ENCODE measurements around the gene MRAS.
"Not testable (repeated sequence)": the region's sequence is repeated elsewhere in the genome, so short reads cannot be mapped to it uniquely, and the experiment has no call there.

The MRAS gene

DNA sequence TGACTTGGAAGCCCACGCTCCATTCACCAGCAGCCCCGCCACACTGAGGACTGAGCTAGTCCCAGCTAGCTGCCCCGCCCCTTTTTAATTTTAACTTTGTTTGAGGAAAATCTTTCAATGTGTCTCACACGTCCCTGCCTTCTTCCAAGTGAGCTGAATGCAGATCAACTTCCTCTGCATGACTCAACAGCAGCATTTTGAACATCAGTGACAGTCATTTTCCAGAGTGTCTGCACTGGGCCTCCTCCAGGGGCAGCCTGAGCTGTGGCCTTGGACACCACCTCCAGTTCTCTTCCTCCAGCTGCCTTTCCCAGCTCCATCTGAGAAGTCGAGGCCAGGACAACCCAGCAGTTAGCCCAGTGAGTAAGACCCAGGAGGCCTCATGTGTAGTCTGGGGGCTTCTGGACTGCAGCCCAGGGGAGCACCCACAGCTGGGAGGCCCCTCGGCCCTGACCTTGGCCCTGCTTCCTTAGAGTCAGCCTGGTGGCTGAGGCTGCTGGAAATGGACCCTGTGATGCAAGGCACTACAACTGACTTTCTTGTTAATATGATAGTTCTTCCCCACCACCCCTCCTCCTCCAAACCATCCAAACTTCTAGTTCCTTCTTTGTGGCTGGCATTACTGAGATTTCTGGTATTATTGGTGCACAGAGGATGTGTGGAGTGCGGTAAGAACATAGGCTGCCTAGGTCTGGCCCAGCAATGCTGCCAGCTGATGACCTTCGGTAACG, 64.6 kb downstream of the MRAS start:
- Histone ChIP-seq H3K4me3 (ENCODE audit: severe bottlenecking) (no peak overlapping the region), H3K4me1 (ENCODE audit: insufficient read depth, poor library complexity, severe bottlenecking) (no peaks in the 10 kb centered on the region), H3K27ac (ENCODE audit: poor library complexity, severe bottlenecking) (no peak overlapping the region), H3K27me3 (ENCODE audit: insufficient read depth, poor library complexity, severe bottlenecking) (no peaks in the 10 kb centered on the region), H3K9me3 (ENCODE audit: severe bottlenecking) (no peaks in the 10 kb centered on the region), H3K36me3 (ENCODE audit: low read depth) (no peaks in the 10 kb centered on the region)
- DNase-seq (ENCODE audit: low spot score) (no peak), ATAC-seq (ENCODE audit: low read depth) (no peak; the same call in 2 of the 3 replicates)
- TF ChIP-seq, protein P1, sequence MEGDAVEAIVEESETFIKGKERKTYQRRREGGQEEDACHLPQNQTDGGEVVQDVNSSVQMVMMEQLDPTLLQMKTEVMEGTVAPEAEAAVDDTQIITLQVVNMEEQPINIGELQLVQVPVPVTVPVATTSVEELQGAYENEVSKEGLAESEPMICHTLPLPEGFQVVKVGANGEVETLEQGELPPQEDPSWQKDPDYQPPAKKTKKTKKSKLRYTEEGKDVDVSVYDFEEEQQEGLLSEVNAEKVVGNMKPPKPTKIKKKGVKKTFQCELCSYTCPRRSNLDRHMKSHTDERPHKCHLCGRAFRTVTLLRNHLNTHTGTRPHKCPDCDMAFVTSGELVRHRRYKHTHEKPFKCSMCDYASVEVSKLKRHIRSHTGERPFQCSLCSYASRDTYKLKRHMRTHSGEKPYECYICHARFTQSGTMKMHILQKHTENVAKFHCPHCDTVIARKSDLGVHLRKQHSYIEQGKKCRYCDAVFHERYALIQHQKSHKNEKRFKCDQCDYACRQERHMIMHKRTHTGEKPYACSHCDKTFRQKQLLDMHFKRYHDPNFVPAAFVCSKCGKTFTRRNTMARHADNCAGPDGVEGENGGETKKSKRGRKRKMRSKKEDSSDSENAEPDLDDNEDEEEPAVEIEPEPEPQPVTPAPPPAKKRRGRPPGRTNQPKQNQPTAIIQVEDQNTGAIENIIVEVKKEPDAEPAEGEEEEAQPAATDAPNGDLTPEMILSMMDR (IDR thresholded peaks at IDR 0.05; ENCODE audit: poor library complexity, severe bottlenecking): no peak

DNA sequence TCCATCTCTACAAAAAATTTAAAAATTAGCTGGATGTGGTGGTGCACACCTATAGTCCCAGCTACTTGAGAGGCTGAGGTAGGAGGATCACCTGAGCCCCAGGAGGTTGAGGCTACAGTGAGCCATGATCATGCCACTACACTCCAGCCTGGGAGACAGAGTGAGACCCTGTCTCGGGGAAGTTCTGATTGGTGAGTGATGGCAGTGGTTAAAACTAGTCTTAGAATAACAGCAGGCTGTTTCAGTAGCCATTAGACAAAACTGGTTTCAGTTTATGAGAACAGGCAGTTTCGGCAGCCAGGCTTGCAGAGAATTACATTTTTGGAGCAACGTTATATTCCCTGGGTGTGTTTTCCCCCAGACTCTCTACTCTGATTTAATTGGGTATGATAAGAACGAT, 67.9 kb downstream of the MRAS start:
- not testable (repeated sequence) for H3K27me3 ChIP-seq (ENCODE audit: insufficient read depth, poor library complexity, severe bottlenecking); DNase-seq (ENCODE audit: low spot score); H3K36me3 ChIP-seq (ENCODE audit: low read depth); H3K9me3 ChIP-seq (ENCODE audit: severe bottlenecking); ATAC-seq (ENCODE audit: low read depth); H3K4me1 ChIP-seq (ENCODE audit: insufficient read depth, poor library complexity, severe bottlenecking); H3K27ac ChIP-seq (ENCODE audit: poor library complexity, severe bottlenecking); H3K4me3 ChIP-seq (ENCODE audit: severe bottlenecking)

DNA sequence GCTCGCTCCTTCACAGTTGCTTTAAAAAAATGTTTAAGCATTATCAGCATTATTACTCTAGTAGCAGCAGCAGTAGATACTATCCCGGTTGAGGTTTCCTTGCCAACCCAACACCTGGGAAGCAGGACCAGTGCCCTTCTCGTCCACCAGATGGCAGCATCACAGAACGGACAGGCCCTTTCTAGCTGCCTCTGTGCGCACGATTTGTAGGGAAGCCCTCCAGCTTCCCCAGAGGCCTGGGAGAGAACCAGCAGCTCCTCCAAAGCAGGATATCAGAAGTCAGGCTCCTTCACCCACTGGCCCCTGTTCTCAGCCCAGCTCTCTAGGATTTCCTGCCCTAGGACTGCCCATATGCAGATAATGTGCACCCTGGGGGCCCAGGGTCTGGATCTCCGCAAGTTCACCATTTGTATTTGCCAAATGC, 69.2 kb downstream of the MRAS start:
- ATAC-seq (ENCODE audit: low read depth) (peak; percentile 94), DNase-seq (ENCODE audit: low spot score) (no peak)
- TF ChIP-seq, protein P1 (IDR thresholded peaks at IDR 0.05; ENCODE audit: poor library complexity, severe bottlenecking): peak; percentile 93
- H3K9me3 ChIP-seq (ENCODE audit: severe bottlenecking): no peaks in the 10 kb centered on the region
- H3K4me1 ChIP-seq (ENCODE audit: insufficient read depth, poor library complexity, severe bottlenecking): no peaks in the 10 kb centered on the region
- no peak overlapping the region for H3K27ac ChIP-seq (ENCODE audit: poor library complexity, severe bottlenecking)
- no peak overlapping the region for H3K4me3 ChIP-seq (ENCODE audit: severe bottlenecking)
- no peaks in the 10 kb centered on the region for H3K36me3 ChIP-seq (ENCODE audit: low read depth)
- no peaks in the 10 kb centered on the region for H3K27me3 ChIP-seq (ENCODE audit: insufficient read depth, poor library complexity, severe bottlenecking)

DNA sequence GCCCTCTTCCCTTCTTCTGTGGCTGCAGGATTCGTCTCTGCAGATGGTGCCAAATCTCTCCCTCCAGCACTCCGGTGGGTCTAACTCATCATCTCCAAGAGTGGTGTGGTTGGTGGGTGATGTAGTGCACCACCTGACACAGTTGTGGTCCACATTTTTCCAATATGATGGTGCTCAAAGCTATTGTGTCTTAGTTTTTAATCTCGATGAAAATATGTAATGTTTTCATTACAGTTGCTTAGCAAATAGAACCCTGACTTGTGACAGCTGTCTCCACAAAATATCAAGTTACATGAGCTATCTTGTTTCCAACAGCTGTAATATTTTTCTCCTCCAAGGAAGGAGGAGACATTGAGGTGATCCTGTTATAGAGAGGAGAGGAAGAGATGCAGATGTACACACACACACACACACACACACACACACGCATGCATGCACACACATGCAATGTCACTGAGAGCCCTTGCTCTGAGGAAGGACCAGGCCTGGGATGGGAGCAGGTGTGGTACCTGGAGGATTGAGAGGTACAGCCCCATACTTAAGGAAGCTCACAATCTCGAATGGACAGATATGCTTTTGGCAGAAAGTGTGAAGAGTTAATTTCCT, 70.3 kb downstream of the MRAS start:
- ATAC-seq (ENCODE audit: low read depth) (no peak), DNase-seq (ENCODE audit: low spot score) (no peak)
- Histone ChIP-seq H3K27ac (ENCODE audit: poor library complexity, severe bottlenecking) (no peak overlapping the region), H3K9me3 (ENCODE audit: severe bottlenecking) (no peaks in the 10 kb centered on the region), H3K27me3 (ENCODE audit: insufficient read depth, poor library complexity, severe bottlenecking) (no peaks in the 10 kb centered on the region), H3K4me3 (ENCODE audit: severe bottlenecking) (no peak overlapping the region), H3K4me1 (ENCODE audit: insufficient read depth, poor library complexity, severe bottlenecking) (no peaks in the 10 kb centered on the region), H3K36me3 (ENCODE audit: low read depth) (no peaks in the 10 kb centered on the region)
- TF ChIP-seq, protein P1 (IDR thresholded peaks at IDR 0.05; ENCODE audit: poor library complexity, severe bottlenecking): no peak

DNA sequence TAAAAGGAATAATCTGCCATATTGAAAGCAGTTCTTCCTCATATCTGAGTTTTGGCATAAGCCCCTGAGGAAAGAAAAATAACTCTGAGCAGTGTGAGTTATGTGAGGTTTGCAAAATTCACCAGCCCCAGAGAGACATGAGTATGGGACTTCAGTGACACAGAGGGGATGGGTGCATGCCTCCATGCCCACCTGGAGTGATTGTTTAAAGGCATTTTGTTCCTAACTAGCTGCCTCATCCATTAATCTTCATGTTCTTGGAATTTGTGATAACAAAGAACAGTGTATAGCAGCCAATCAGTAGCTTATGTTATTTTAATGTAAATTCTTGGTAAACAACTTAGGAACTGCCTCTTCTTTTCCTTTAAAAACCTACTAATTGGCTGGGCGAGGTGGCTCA, 74.9 kb downstream of the MRAS start:
- H3K27ac ChIP-seq (ENCODE audit: poor library complexity, severe bottlenecking): no peak overlapping the region
- no peaks in the 10 kb centered on the region for H3K27me3 ChIP-seq (ENCODE audit: insufficient read depth, poor library complexity, severe bottlenecking)
- no peaks in the 10 kb centered on the region for H3K36me3 ChIP-seq (ENCODE audit: low read depth)
- TF ChIP-seq, protein P1 (IDR thresholded peaks at IDR 0.05; ENCODE audit: poor library complexity, severe bottlenecking): no peak
- DNase-seq (ENCODE audit: low spot score): no peak
- no peak for ATAC-seq (ENCODE audit: low read depth)
- H3K4me1 ChIP-seq (ENCODE audit: insufficient read depth, poor library complexity, severe bottlenecking): no peaks in the 10 kb centered on the region
- H3K9me3 ChIP-seq (ENCODE audit: severe bottlenecking): no peaks in the 10 kb centered on the region
- no peak overlapping the region for H3K4me3 ChIP-seq (ENCODE audit: severe bottlenecking)
